ENCODE measurements around the gene SPATS1. TPM values are rescaled to one million over a fixed set of nuclear protein-coding genes. Genes with fewer than 3 reads are reported as not detected.

Gene SPATS1
- total RNA-seq, 1 donor from 2014 or later: not detected

- ChIA-PET POLR2A (interaction anchor here (0.6 to 0.7 kb wide), 2 partner anchors 51 to 125 kb away, joined by 3 to 4 read pairs; no protein-coding TSS in a partner anchor), CTCF (interaction anchor here (1.1 to 5.7 kb wide), 3 partner anchors 33 to 42 kb away, joined by 3 to 81 read pairs (median 4); partner anchors contain the start of gene TMEM151B)
- Mint-ChIP-seq H3K9me3 (no peaks in the 10 kb centered on the region), H3K4me1 (peaks cover 6% of the 10 kb centered on the region), H3K27me3 (peaks cover under 1% of the 10 kb centered on the region), H3K27ac (no peak overlapping the region), H3K36me3 (ENCODE audit: low read depth) (peaks cover 66% of the 10 kb centered on the region), H3K4me3 (no peak overlapping the region)
- no peak for TF ChIP-seq CTCF (IDR thresholded peaks at IDR 0.05)
- intact Hi-C loops (cut with micrococcal nuclease): no loop called here
- no peak for DNase-seq
- ATAC-seq (ENCODE audit: low read depth): no peak
These were observed 40.5 kb upstream of the SPATS1 start for GRCh38 chr6:44301782-44302564.

GRCh38 chr6:44302856-44303255 is 39.6 kb upstream of the SPATS1 start:
- no peak for DNase-seq
- POLR2A ChIA-PET: no interaction called here
- H3K9me3 Mint-ChIP-seq: no peaks in the 10 kb centered on the region
- TF ChIP-seq CTCF (IDR thresholded peaks at IDR 0.05): no peak
- no peak overlapping the region for H3K27ac Mint-ChIP-seq
- peaks cover 75% of the 10 kb centered on the region for H3K36me3 Mint-ChIP-seq (ENCODE audit: low read depth)
- ATAC-seq (ENCODE audit: low read depth): no peak
- CTCF ChIA-PET: interaction anchor here (1.1 to 5.7 kb wide), 3 partner anchors 34 to 131 kb away, joined by 3 to 81 read pairs (median 4); partner anchors contain the start of gene TMEM151B
- peaks cover under 1% of the 10 kb centered on the region for H3K4me1 Mint-ChIP-seq
- H3K4me3 Mint-ChIP-seq: no peak overlapping the region
- H3K27me3 Mint-ChIP-seq: no peaks in the 10 kb centered on the region
- intact Hi-C loops (cut with micrococcal nuclease): no loop called here

- no peak overlapping the region for H3K4me3 Mint-ChIP-seq
- ATAC-seq (ENCODE audit: low read depth) (no peak), DNase-seq (no peak)
- CTCF ChIA-PET: interaction anchor here (0.7 to 5.7 kb wide), 6 partner anchors 9 to 209 kb away, joined by 3 to 81 read pairs (median 4); partner anchors contain the start of genes AARS2 and TMEM151B
- H3K27me3 Mint-ChIP-seq: no peaks in the 10 kb centered on the region
- H3K4me1 Mint-ChIP-seq: no peaks in the 10 kb centered on the region
- no peak for TF ChIP-seq CTCF (IDR thresholded peaks at IDR 0.05)
- intact Hi-C loops (cut with micrococcal nuclease): loop anchor here (1.0 kb wide), 2 partner anchors 36 to 132 kb away; no protein-coding TSS in a partner anchor
- no peaks in the 10 kb centered on the region for H3K9me3 Mint-ChIP-seq
- POLR2A ChIA-PET: no interaction called here
- peaks cover 85% of the 10 kb centered on the region for H3K36me3 Mint-ChIP-seq (ENCODE audit: low read depth)
- no peak overlapping the region for H3K27ac Mint-ChIP-seq
These were observed 38.6 kb upstream of the SPATS1 start for GRCh38 chr6:44303842-44304241.

GRCh38 chr6:44304282-44305199 is 37.9 kb upstream of the SPATS1 start:
- intact Hi-C loops (cut with micrococcal nuclease): loop anchor here (1.0 kb wide), 2 partner anchors 36 to 132 kb away; no protein-coding TSS in a partner anchor
- CTCF ChIA-PET: interaction anchor here (0.7 to 5.7 kb wide), 13 partner anchors 8 to 209 kb away, joined by 3 to 81 read pairs (median 5); partner anchors contain the start of genes AARS2 and TMEM151B

More at GRCh38 chr6:44304282-44305199, 37.9 kb upstream of the SPATS1 start:
- peak; percentile 33 for TF ChIP-seq CTCF (IDR thresholded peaks at IDR 0.05)
- peak; percentile 47 for DNase-seq
- Mint-ChIP-seq H3K4me1 (no peaks in the 10 kb centered on the region), H3K27ac (no peak overlapping the region), H3K4me3 (no peak overlapping the region), H3K27me3 (no peaks in the 10 kb centered on the region), H3K9me3 (no peaks in the 10 kb centered on the region), H3K36me3 (ENCODE audit: low read depth) (peaks cover 90% of the 10 kb centered on the region)
- peak; percentile 93 for ATAC-seq (ENCODE audit: low read depth)
- POLR2A ChIA-PET: interaction anchor here (1.0 to 1.4 kb wide), 5 partner anchors 10 to 208 kb away, joined by 3 to 8 read pairs (median 5); partner anchors contain the start of gene HSP90AB1
